ENCODE measurements around the gene SLC16A2. TPM values are rescaled to one million over a fixed set of nuclear protein-coding genes. Genes with fewer than 3 reads are reported as not detected.

The SLC16A2 gene
- total RNA-seq, 4 donors from 2014 or later, result 0.99 to 6.7 (median 2.9) TPM

GRCh38 chrX:74426071-74426470, 4.8 kb downstream of the SLC16A2 start:
- no peaks in the 10 kb centered on the region for H3K27me3 ChIP-seq
- H3K27ac ChIP-seq, result no peak overlapping the region
- no peak overlapping the region for H3K4me3 ChIP-seq
- TF ChIP-seq CTCF (IDR thresholded peaks at IDR 0.05), result no peak
- no peak for TF ChIP-seq POLR2A (IDR thresholded peaks at IDR 0.05)
- H3K36me3 ChIP-seq, result no peaks in the 10 kb centered on the region
- DNase-seq, result no peak
- intact Hi-C loops (cut with DNase I), result no loop called here
- H3K4me1 ChIP-seq, result peaks cover 0 to 27% (median 0%) of the 10 kb centered on the region in 3 donors
- H3K9me3 ChIP-seq, result no peaks in the 10 kb centered on the region
- 73% methylated on average over 2 of the region's 2 CpGs; no CpG with 5 or more reads in 1 of the 2 donors for WGBS, 2 donors

GRCh38 chrX:74426615-74427014, 5.3 kb downstream of the SLC16A2 start:
- 23 to 40% methylated on average over 1 to 2 of the region's 2 CpGs for WGBS, 2 donors
- Histone ChIP-seq H3K9me3 (no peaks in the 10 kb centered on the region), H3K4me3 (no peak overlapping the region), H3K27me3 (no peaks in the 10 kb centered on the region), H3K4me1 (peaks cover 0 to 23% (median 0%) of the 10 kb centered on the region in 3 donors), H3K36me3 (no peaks in the 10 kb centered on the region), H3K27ac (no peak overlapping the region)
- no peak for TF ChIP-seq POLR2A (IDR thresholded peaks at IDR 0.05)
- TF ChIP-seq CTCF (IDR thresholded peaks at IDR 0.05), result no peak
- intact Hi-C loops (cut with DNase I), result no loop called here
- DNase-seq, result no peak

- Histone ChIP-seq H3K27ac (no peak overlapping the region), H3K9me3 (no peaks in the 10 kb centered on the region), H3K27me3 (no peaks in the 10 kb centered on the region), H3K4me1 (no peaks in the 10 kb centered on the region), H3K36me3 (no peaks in the 10 kb centered on the region), H3K4me3 (no peak overlapping the region)
- WGBS, 2 donors, result 26 to 60% methylated on average over 1 to 2 of the region's 2 CpGs
- no peak for DNase-seq
- intact Hi-C loops (cut with DNase I), result no loop called here
- TF ChIP-seq CTCF (IDR thresholded peaks at IDR 0.05), result no peak
- no peak for TF ChIP-seq POLR2A (IDR thresholded peaks at IDR 0.05)
These were observed 10.5 kb downstream of the SLC16A2 start for GRCh38 chrX:74431797-74432196.

- Histone ChIP-seq H3K27ac (no peak overlapping the region), H3K27me3 (no peaks in the 10 kb centered on the region), H3K4me3 (no peak overlapping the region), H3K9me3 (no peaks in the 10 kb centered on the region), H3K4me1 (peaks cover 0 to 17% (median 0%) of the 10 kb centered on the region in 3 donors), H3K36me3 (no peaks in the 10 kb centered on the region)
- 50 to 67% methylated on average over 1 of the region's 1 CpG for WGBS, 2 donors
- TF ChIP-seq POLR2A (IDR thresholded peaks at IDR 0.05), result no peak
- TF ChIP-seq CTCF (IDR thresholded peaks at IDR 0.05), result no peak
- DNase-seq, result no peak
- intact Hi-C loops (cut with DNase I), result no loop called here
These were observed 13.0 kb downstream of the SLC16A2 start for GRCh38 chrX:74434336-74434735.

- Histone ChIP-seq H3K9me3 (no peaks in the 10 kb centered on the region), H3K4me1 (peaks cover 0 to 17% (median 0%) of the 10 kb centered on the region in 3 donors), H3K36me3 (no peaks in the 10 kb centered on the region), H3K27me3 (no peaks in the 10 kb centered on the region), H3K27ac (no peak overlapping the region), H3K4me3 (no peak overlapping the region)
- TF ChIP-seq CTCF (IDR thresholded peaks at IDR 0.05) (no peak), POLR2A (IDR thresholded peaks at IDR 0.05) (no peak)
- intact Hi-C loops (cut with DNase I), result no loop called here
- 54% methylated on average over 2 of the region's 2 CpGs; no CpG with 5 or more reads in 1 of the 2 donors for WGBS, 2 donors
- no peak for DNase-seq
These were observed 16.2 kb downstream of the SLC16A2 start for GRCh38 chrX:74437530-74437929.

All from esophagus squamous epithelium (tissue), 5 donors.